GM12892 (cell line): ENCODE data around the gene LYRM7.
"Not testable (repeated sequence)": the region's sequence is repeated elsewhere in the genome, so short reads cannot be mapped to it uniquely, and the experiment has no call there.

ENCODE experiments used
- DNase-seq: peaks from one replicate; pipeline ENCODE4 v3.0.0; 2011; ENCODE audit not compliant: insufficient read length
- FAIRE-seq: peaks from 2 replicates; lab custom pipeline; 2011; peaks lifted over from hg19 to GRCh38; lab: Jason Lieb, UNC
- POLR2A ChIP-seq: IDR thresholded peaks from 2 replicates; pipeline ENCODE4 v1.6.1; 2011; ENCODE audit warnings: low read depth, low read length, control low read depth
- POLR2AphosphoS5 ChIP-seq: IDR thresholded peaks from 2 replicates; pipeline ENCODE4 v1.6.1; 2011; ENCODE audit warnings: low read depth, low read length, control low read depth
- TAF1 ChIP-seq: IDR thresholded peaks from 2 replicates; pipeline ENCODE4 v1.6.1; 2011; ENCODE audit warnings: low read depth, mild to moderate bottlenecking, control low read depth, low read length, borderline replicate concordance

The LYRM7 gene

GRCh38 chr5:131186561-131187256 is 16.0 kb downstream of the LYRM7 start:
- TF ChIP-seq POLR2AphosphoS5 (no peak), POLR2A (no peak), TAF1 (no peak)
- no peak for FAIRE-seq
- DNase-seq: no peak

- peak; percentile 21 for FAIRE-seq
- TF ChIP-seq TAF1: no peak
- TF ChIP-seq POLR2A: no peak
- TF ChIP-seq POLR2AphosphoS5: no peak
- no peak for DNase-seq
These were observed 22.4 kb downstream of the LYRM7 start for GRCh38 chr5:131193106-131193505.

GRCh38 chr5:131193897-131194296 is 23.2 kb downstream of the LYRM7 start:
- not testable (repeated sequence) for DNase-seq, FAIRE-seq

GRCh38 chr5:131194725-131195124 is 24.0 kb downstream of the LYRM7 start:
- DNase-seq (no peak), FAIRE-seq (no peak)
- TF ChIP-seq POLR2A (no peak), POLR2AphosphoS5 (no peak), TAF1 (no peak)

GRCh38 chr5:131195696-131196095 is 25.0 kb downstream of the LYRM7 start:
- DNase-seq: no peak
- no peak for TF ChIP-seq POLR2A
- TF ChIP-seq POLR2AphosphoS5: no peak
- no peak for TF ChIP-seq TAF1
- FAIRE-seq: no peak

GRCh38 chr5:131196331-131196730 is 25.6 kb downstream of the LYRM7 start:
- no peak for TF ChIP-seq POLR2A
- no peak for TF ChIP-seq TAF1
- no peak for TF ChIP-seq POLR2AphosphoS5
- FAIRE-seq: no peak
- DNase-seq: no peak

- TF ChIP-seq TAF1 (no peak), POLR2AphosphoS5 (no peak), POLR2A (no peak)
- no peak for FAIRE-seq
- DNase-seq: no peak
These were observed 27.9 kb downstream of the LYRM7 start for GRCh38 chr5:131198625-131199024.

- DNase-seq (no peak), FAIRE-seq (no peak)
- TF ChIP-seq TAF1 (no peak), POLR2A (no peak), POLR2AphosphoS5 (no peak)
These were observed 29.8 kb downstream of the LYRM7 start for GRCh38 chr5:131200560-131200959.

- TF ChIP-seq POLR2A (no peak), POLR2AphosphoS5 (no peak), TAF1 (no peak)
- FAIRE-seq: no peak
- DNase-seq: no peak
These were observed 34.2 kb downstream of the LYRM7 start for GRCh38 chr5:131204964-131205363.

- TF ChIP-seq POLR2A (no peak), POLR2AphosphoS5 (no peak), TAF1 (no peak)
- DNase-seq: no peak
- FAIRE-seq: no peak
These were observed 35.3 kb downstream of the LYRM7 start for GRCh38 chr5:131206061-131206460.

- FAIRE-seq (no peak), DNase-seq (no peak)
- TF ChIP-seq POLR2AphosphoS5 (no peak), TAF1 (no peak), POLR2A (no peak)
These were observed 36.0 kb downstream of the LYRM7 start for GRCh38 chr5:131206772-131207171.

- DNase-seq: no peak
- no peak for TF ChIP-seq TAF1
- no peak for TF ChIP-seq POLR2AphosphoS5
- no peak for TF ChIP-seq POLR2A
- FAIRE-seq: no peak
These were observed 38.4 kb downstream of the LYRM7 start for GRCh38 chr5:131209175-131209505.

GRCh38 chr5:131209506-131210150 is 38.9 kb downstream of the LYRM7 start:
- peak; percentile 98 for FAIRE-seq
- DNase-seq: peak; percentile 27
- TF ChIP-seq POLR2A: 0 out of 2 replicates have a peak, but pooled peaks have one; percentile 37
- TF ChIP-seq TAF1: no peak
- 0 out of 2 replicates have a peak, but pooled peaks have one; percentile 19 for TF ChIP-seq POLR2AphosphoS5
